Measurements from ENCODE around the gene SELENOT.
A peak's percentile ranks its signal among the peaks of the same experiment; 100 is the strongest.

The SELENOT gene

GRCh38 chr3:150603153-150603979 lies at the start of gene SELENOT:
Gene SELENOT, plus strand, starts transcription at chr3:150603321. Its CDS starts 42 bp downstream, at chr3:150603363.
- peak; percentile 91 for DNase-seq (ENCODE audit: low read depth)

- DNase-seq (ENCODE audit: low read depth), result no peak
Measured at GRCh38 chr3:150555859-150556436, 47.2 kb upstream of the SELENOT start.

GRCh38 chr3:150556792-150557191 lies 46.3 kb upstream of the SELENOT start:
- DNase-seq (ENCODE audit: low read depth), result no peak

- DNase-seq (ENCODE audit: low read depth), result no peak
Measured at GRCh38 chr3:150557725-150558124, 45.4 kb upstream of the SELENOT start.

- DNase-seq (ENCODE audit: low read depth), result no peak
Measured at GRCh38 chr3:150564243-150564642, 38.9 kb upstream of the SELENOT start.

GRCh38 chr3:150567328-150567727 lies 35.8 kb upstream of the SELENOT start:
- DNase-seq (ENCODE audit: low read depth), result no peak

GRCh38 chr3:150577855-150578254 lies 25.3 kb upstream of the SELENOT start:
- no peak for DNase-seq (ENCODE audit: low read depth)

GRCh38 chr3:150581174-150581573 lies 21.9 kb upstream of the SELENOT start:
- DNase-seq (ENCODE audit: low read depth), result no peak

- DNase-seq (ENCODE audit: low read depth), result no peak
Measured at GRCh38 chr3:150582620-150583019, 20.5 kb upstream of the SELENOT start.

- DNase-seq (ENCODE audit: low read depth), result no peak
Measured at GRCh38 chr3:150583028-150583427, 20.1 kb upstream of the SELENOT start.

- DNase-seq (ENCODE audit: low read depth), result no peak
Measured at GRCh38 chr3:150588027-150588830, 14.9 kb upstream of the SELENOT start.

GRCh38 chr3:150589759-150590158 lies 13.4 kb upstream of the SELENOT start:
- DNase-seq (ENCODE audit: low read depth), result no peak

GRCh38 chr3:150594150-150594549 lies 9.0 kb upstream of the SELENOT start:
- DNase-seq (ENCODE audit: low read depth), result no peak

- no peak for DNase-seq (ENCODE audit: low read depth)
Measured at GRCh38 chr3:150597646-150598045, 5.5 kb upstream of the SELENOT start.

- peak; percentile 49 for DNase-seq (ENCODE audit: low read depth)
Measured at GRCh38 chr3:150599611-150600297, 3.4 kb upstream of the SELENOT start.

GRCh38 chr3:150600647-150601530 lies 2.2 kb upstream of the SELENOT start:
- peak; percentile 13 for DNase-seq (ENCODE audit: low read depth)

- no peak for DNase-seq (ENCODE audit: low read depth)
Measured at GRCh38 chr3:150602426-150603152, 532 bp upstream of the SELENOT start.

GRCh38 chr3:150603980-150604319 lies 829 bp downstream of the SELENOT start:
- DNase-seq (ENCODE audit: low read depth), result no peak

- DNase-seq (ENCODE audit: low read depth), result no peak
Measured at GRCh38 chr3:150605998-150606641, 3.0 kb downstream of the SELENOT start.
